Spinal cord (tissue), 10 donors: ENCODE data around the gene TCF7L1. TPM values are rescaled to one million over a fixed set of nuclear protein-coding genes. Genes with fewer than 3 reads are reported as not detected.

ENCODE experiments used
- DNase-seq, 6 donors: peaks; one replicate each; pipeline versions ENCODE4 v3.0.0 to v3.0.0-alpha.2; 2013 to 2015; ENCODE audit warnings: low spot score in 6 of 6, low read depth in 4 of 6
- H3K27ac ChIP-seq: one replicate; pipeline ENCODE4 v1.5.1; 2013; ENCODE audit warnings: low read depth, low read length, control low read depth
- H3K27me3 ChIP-seq: one replicate; pipeline ENCODE4 v1.6.1; 2013; ENCODE audit warnings: low read length; ENCODE audit not compliant: control insufficient read depth, insufficient read depth
- H3K36me3 ChIP-seq: one replicate; pipeline ENCODE4 v1.6.1; 2013; ENCODE audit warnings: low read length; ENCODE audit not compliant: control insufficient read depth, insufficient read depth
- H3K4me1 ChIP-seq: one replicate; pipeline ENCODE4 v1.6.1; 2013; ENCODE audit warnings: low read length; ENCODE audit not compliant: control insufficient read depth, insufficient read depth
- H3K4me3 ChIP-seq: one replicate; pipeline ENCODE4 v1.5.1; 2013; ENCODE audit warnings: low read depth, low read length, control low read depth
- H3K9me3 ChIP-seq: one replicate; pipeline ENCODE4 v1.6.1; 2013; ENCODE audit warnings: low read length; ENCODE audit not compliant: control insufficient read depth, insufficient read depth
- WGBS: methylation state at CpG from one replicate; pipeline ENCODE4 v1.1.5; 2013; ENCODE audit warnings: missing lambda C conversion rate; ENCODE audit not compliant: insufficient coverage; 5-methylcytosine and 5-hydroxymethylcytosine counted together
- polyA plus RNA-seq, 2 donors: library from polyadenylated mRNA; unstranded; fragments of 120-200 nt; gene quantifications; one replicate each; pipeline ENCODE4 v1.2.1, GENCODE V29; 2013; ENCODE audit not compliant: insufficient read length in 2 of 2
- total RNA-seq, 2 donors: library from RNA; depleted of rRNA in 1 of 2; stranded (reverse); fragments of 120-200 nt in 1 of 2; fragments of >200 nt in 1 of 2; gene quantifications; one replicate each; pipeline versions ENCODE4 v1.2.3 to v1.2.4, GENCODE V29; 2013 to 2014
- donor health status: healthy.

The TCF7L1 gene
- total and polyA plus RNA-seq, 4 donors, result 3.4 to 41.9 (median 19.9) TPM

- Histone ChIP-seq H3K27ac (no peak overlapping the region), H3K4me1 (peaks cover 49% of the 10 kb centered on the region), H3K27me3 (no peaks in the 10 kb centered on the region), H3K9me3 (no peaks in the 10 kb centered on the region), H3K36me3 (no peaks in the 10 kb centered on the region), H3K4me3 (no peak overlapping the region)
- no peak for DNase-seq
- WGBS, result 33% methylated on average over 1 of the region's 2 CpGs
Observed at GRCh38 chr2:85250045-85250444, 116.9 kb downstream of the TCF7L1 start.

- no peaks in the 10 kb centered on the region for H3K9me3 ChIP-seq
- 70% methylated on average over 2 of the region's 3 CpGs for WGBS
- H3K4me3 ChIP-seq, result no peak overlapping the region
- H3K27ac ChIP-seq, result no peak overlapping the region
- no peaks in the 10 kb centered on the region for H3K36me3 ChIP-seq
- H3K27me3 ChIP-seq, result no peaks in the 10 kb centered on the region
- H3K4me1 ChIP-seq, result peaks cover 56% of the 10 kb centered on the region
- DNase-seq, result no peak
Observed at GRCh38 chr2:85251070-85251616, 118.0 kb downstream of the TCF7L1 start.

GRCh38 chr2:85253890-85254289, 120.7 kb downstream of the TCF7L1 start:
- H3K27me3 ChIP-seq, result no peaks in the 10 kb centered on the region
- H3K4me3 ChIP-seq, result no peak overlapping the region
- H3K9me3 ChIP-seq, result no peaks in the 10 kb centered on the region
- WGBS, result 86% methylated on average over 1 of the region's 5 CpGs
- H3K36me3 ChIP-seq, result no peaks in the 10 kb centered on the region
- DNase-seq, result no peak
- H3K4me1 ChIP-seq, result peaks cover 68% of the 10 kb centered on the region
- no peak overlapping the region for H3K27ac ChIP-seq

GRCh38 chr2:85254540-85255300, 121.5 kb downstream of the TCF7L1 start:
- Histone ChIP-seq H3K36me3 (no peaks in the 10 kb centered on the region), H3K4me1 (peaks cover 64% of the 10 kb centered on the region), H3K27me3 (no peaks in the 10 kb centered on the region), H3K4me3 (no peak overlapping the region), H3K9me3 (no peaks in the 10 kb centered on the region), H3K27ac (peak overlapping the region; percentile 97)
- WGBS, result 68% methylated on average over 7 of the region's 11 CpGs
- DNase-seq, result no peak

GRCh38 chr2:85255456-85255812, 122.2 kb downstream of the TCF7L1 start:
- H3K27ac ChIP-seq, result peak overlapping the region; percentile 97
- no peaks in the 10 kb centered on the region for H3K9me3 ChIP-seq
- 29% methylated on average over 5 of the region's 6 CpGs for WGBS
- no peak overlapping the region for H3K4me3 ChIP-seq
- no peaks in the 10 kb centered on the region for H3K36me3 ChIP-seq
- no peak for DNase-seq
- H3K4me1 ChIP-seq, result peaks cover 71% of the 10 kb centered on the region
- no peaks in the 10 kb centered on the region for H3K27me3 ChIP-seq

GRCh38 chr2:85255813-85256594, 122.8 kb downstream of the TCF7L1 start:
- H3K27me3 ChIP-seq, result no peaks in the 10 kb centered on the region
- H3K4me3 ChIP-seq, result peak overlapping the region; percentile 32
- no peaks in the 10 kb centered on the region for H3K9me3 ChIP-seq
- peaks cover 72% of the 10 kb centered on the region for H3K4me1 ChIP-seq
- 12% methylated on average over 20 of the region's 23 CpGs for WGBS
- no peaks in the 10 kb centered on the region for H3K36me3 ChIP-seq
- peak in 3 of 6 donors; percentile 42 to 82 (median 80) for DNase-seq
- peak overlapping the region; percentile 97 for H3K27ac ChIP-seq

- Histone ChIP-seq H3K27ac (peak overlapping the region; percentile 97), H3K36me3 (no peaks in the 10 kb centered on the region), H3K4me1 (peaks cover 66% of the 10 kb centered on the region), H3K4me3 (no peak overlapping the region), H3K9me3 (no peaks in the 10 kb centered on the region), H3K27me3 (no peaks in the 10 kb centered on the region)
- 63% methylated on average over 9 of the region's 12 CpGs for WGBS
- no peak for DNase-seq
Observed at GRCh38 chr2:85257359-85257969, 124.3 kb downstream of the TCF7L1 start.

GRCh38 chr2:85257970-85258605, 124.9 kb downstream of the TCF7L1 start:
- Histone ChIP-seq H3K9me3 (no peaks in the 10 kb centered on the region), H3K4me3 (no peak overlapping the region), H3K27me3 (no peaks in the 10 kb centered on the region), H3K27ac (peak overlapping the region; percentile 97), H3K36me3 (no peaks in the 10 kb centered on the region), H3K4me1 (peaks cover 64% of the 10 kb centered on the region)
- no peak for DNase-seq
- 79% methylated on average over 6 of the region's 7 CpGs for WGBS

GRCh38 chr2:85259101-85259590, 126.0 kb downstream of the TCF7L1 start:
- Histone ChIP-seq H3K27me3 (no peaks in the 10 kb centered on the region), H3K36me3 (no peaks in the 10 kb centered on the region), H3K4me1 (peaks cover 64% of the 10 kb centered on the region), H3K27ac (peak overlapping the region; percentile 97), H3K4me3 (no peak overlapping the region), H3K9me3 (no peaks in the 10 kb centered on the region)
- peak in 1 of 6 donors; percentile 72 for DNase-seq
- 33% methylated on average over 2 of the region's 11 CpGs for WGBS
